ENCODE measurements around the gene FBXO24. TPM values are rescaled to one million over a fixed set of nuclear protein-coding genes. Genes with fewer than 3 reads are reported as not detected.

FBXO24 gene
- total and polyA plus RNA-seq, 11 donors = 0.11 to 0.75 (median 0.31) TPM; not detected in 4

DNA sequence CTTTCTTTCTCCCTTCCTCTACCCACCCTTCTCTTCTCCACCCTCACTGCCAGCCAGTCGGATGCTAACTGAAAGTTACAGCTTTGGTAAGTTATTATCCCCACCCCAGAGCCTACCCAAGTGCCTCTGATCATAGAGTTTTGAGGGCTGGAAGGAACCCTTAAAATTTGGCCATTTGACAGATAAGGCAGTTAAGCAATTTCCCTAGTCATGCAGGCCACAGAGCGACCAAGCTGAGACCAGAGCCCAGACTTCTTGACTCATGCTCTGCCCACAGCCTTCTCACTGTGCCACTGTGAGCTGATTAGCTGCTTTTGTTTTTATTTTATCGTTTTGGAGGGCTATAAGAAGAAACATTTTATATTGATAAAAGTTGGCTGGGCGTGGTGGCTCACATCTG, 29.6 kb upstream of the FBXO24 start:
- Histone ChIP-seq H3K27me3 (no peaks in the 10 kb centered on the region), H3K9me3 (no peaks in the 10 kb centered on the region), H3K27ac (no peak overlapping the region), H3K4me3 (no peak overlapping the region), H3K36me3 (peaks cover 0 to 63% (median 54%) of the 10 kb centered on the region in 9 donors), H3K4me1 (peaks cover 0 to 7% (median 1%) of the 10 kb centered on the region in 12 donors)
- no peak for TF ChIP-seq POLR2A (IDR thresholded peaks at IDR 0.05)
- TF ChIP-seq, protein P1, sequence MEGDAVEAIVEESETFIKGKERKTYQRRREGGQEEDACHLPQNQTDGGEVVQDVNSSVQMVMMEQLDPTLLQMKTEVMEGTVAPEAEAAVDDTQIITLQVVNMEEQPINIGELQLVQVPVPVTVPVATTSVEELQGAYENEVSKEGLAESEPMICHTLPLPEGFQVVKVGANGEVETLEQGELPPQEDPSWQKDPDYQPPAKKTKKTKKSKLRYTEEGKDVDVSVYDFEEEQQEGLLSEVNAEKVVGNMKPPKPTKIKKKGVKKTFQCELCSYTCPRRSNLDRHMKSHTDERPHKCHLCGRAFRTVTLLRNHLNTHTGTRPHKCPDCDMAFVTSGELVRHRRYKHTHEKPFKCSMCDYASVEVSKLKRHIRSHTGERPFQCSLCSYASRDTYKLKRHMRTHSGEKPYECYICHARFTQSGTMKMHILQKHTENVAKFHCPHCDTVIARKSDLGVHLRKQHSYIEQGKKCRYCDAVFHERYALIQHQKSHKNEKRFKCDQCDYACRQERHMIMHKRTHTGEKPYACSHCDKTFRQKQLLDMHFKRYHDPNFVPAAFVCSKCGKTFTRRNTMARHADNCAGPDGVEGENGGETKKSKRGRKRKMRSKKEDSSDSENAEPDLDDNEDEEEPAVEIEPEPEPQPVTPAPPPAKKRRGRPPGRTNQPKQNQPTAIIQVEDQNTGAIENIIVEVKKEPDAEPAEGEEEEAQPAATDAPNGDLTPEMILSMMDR (IDR thresholded peaks at IDR 0.05) = no peak
- ATAC-seq (no peak), DNase-seq (no peak)
- WGBS, 4 donors = 76 to 86% (median 81%) methylated on average over 4 of the region's 4 CpGs
- intact Hi-C loops (cut with DNase I) = loop anchor here in 3 of 10 donors (5.0 kb wide), 2 partner anchors 74 to 89 kb away; partner anchors contain the start of gene NYAP1 (in 1 of the 3)

DNA sequence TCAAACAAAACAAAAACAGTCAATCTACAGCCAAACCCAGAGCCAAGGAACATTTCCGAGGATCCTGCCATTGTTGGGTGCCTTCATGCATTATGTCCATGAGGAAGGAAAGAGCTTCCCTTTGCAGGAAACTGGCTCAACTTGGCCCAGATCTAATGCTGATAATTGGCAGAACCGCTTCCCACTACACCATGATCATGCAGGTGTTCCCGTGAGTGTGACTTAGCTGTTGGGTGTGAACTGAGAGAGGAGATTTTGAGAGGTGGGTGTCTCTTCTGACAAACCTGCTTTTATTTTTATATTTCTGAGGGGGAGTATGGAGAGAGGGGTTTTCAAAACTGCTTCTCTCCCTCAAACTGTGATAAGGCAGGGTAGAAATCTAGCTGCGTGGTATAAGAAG, 27.0 kb upstream of the FBXO24 start:
- no peak for DNase-seq
- Histone ChIP-seq H3K9me3 (no peaks in the 10 kb centered on the region), H3K27ac (peak overlapping the region in 1 of 12 donors; percentile 32), H3K36me3 (peaks cover 0 to 47% (median 37%) of the 10 kb centered on the region in 9 donors), H3K4me3 (no peak overlapping the region), H3K27me3 (no peaks in the 10 kb centered on the region), H3K4me1 (peaks cover 0 to 13% (median 3%) of the 10 kb centered on the region in 12 donors)
- intact Hi-C loops (cut with DNase I) = loop anchor here in 7 of 10 donors (1.0 to 5.0 kb wide), 4 partner anchors 77 to 92 kb away; partner anchors contain the start of gene NYAP1 (in 1 of the 7)
- WGBS, 4 donors = 73 to 84% (median 78%) methylated on average over 4 of the region's 4 CpGs
- TF ChIP-seq, protein P1 (IDR thresholded peaks at IDR 0.05) = no peak
- TF ChIP-seq POLR2A (IDR thresholded peaks at IDR 0.05) = no peak
- no peak for ATAC-seq

DNA sequence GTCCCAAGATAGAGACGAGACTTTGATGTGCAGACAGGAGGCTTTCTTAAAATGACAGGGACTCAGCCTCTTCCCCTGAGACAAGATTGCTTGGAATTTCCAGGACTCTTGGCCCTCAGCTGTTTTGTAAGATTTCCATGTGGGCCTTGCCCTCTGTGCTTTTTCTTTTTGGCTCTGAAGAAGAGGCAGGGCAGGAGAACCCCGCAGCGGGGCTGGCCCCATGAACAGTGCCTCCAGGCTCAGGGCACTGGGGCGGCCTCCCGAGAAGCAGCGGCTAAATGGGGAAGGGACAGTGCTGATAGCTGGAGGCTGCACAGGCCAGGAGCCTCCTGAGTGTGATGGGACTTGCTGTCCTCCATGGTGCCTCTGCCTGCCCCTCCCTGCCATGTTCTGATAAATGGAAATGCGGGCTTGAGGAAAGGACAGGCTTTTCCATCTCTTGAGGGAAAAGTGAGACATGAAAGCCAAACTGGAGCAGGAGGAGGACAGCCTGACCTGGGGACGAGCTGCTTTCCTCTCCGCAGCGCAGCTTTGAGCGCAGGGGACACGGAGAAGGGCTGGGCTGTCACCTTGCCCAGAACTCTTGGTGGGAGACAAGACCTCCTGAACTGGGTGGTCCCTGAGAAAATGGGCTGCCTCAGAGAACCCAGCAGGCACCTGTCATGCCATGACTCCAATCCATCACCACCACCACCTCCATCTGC, 24.5 kb upstream of the FBXO24 start:
- 92 to 96% (median 95%) methylated on average over 12 of the region's 12 CpGs for WGBS, 4 donors
- no peak overlapping the region for H3K4me3 ChIP-seq
- no peaks in the 10 kb centered on the region for H3K9me3 ChIP-seq
- peaks cover 0 to 26% (median 19%) of the 10 kb centered on the region in 9 donors for H3K36me3 ChIP-seq
- peaks cover 0 to 13% (median 3%) of the 10 kb centered on the region in 12 donors for H3K4me1 ChIP-seq
- TF ChIP-seq, protein P1 (IDR thresholded peaks at IDR 0.05) = no peak
- TF ChIP-seq POLR2A (IDR thresholded peaks at IDR 0.05) = no peak
- ATAC-seq (no peak), DNase-seq (no peak)
- intact Hi-C loops (cut with DNase I) = loop anchor here in 9 of 10 donors (2.0 to 10.0 kb wide), 10 partner anchors 49 to 166 kb away; partner anchors contain the start of genes GIGYF1 (in 6 of the 9) and EPO (in 1 of the 9)
- H3K27me3 ChIP-seq = no peaks in the 10 kb centered on the region
- no peak overlapping the region for H3K27ac ChIP-seq

Measured in heart left ventricle (tissue), 16 donors.